ENCODE results near the gene B3GNT3.

Gene B3GNT3

GRCh38 chr19:17802137-17802858, 7.4 kb downstream of the B3GNT3 start:
- no peak for TF ChIP-seq CTCF (IDR thresholded peaks at IDR 0.05; ENCODE audit: borderline replicate concordance, extremely low read depth, low read length, poor library complexity, severe bottlenecking)
- no peak for TF ChIP-seq EZH2 (IDR thresholded peaks at IDR 0.05; ENCODE audit: borderline replicate concordance, low read depth, low read length, severe bottlenecking)
- Histone ChIP-seq H3K79me2 (ENCODE audit: insufficient read depth, low read length) (no peaks in the 10 kb centered on the region), H3K9ac (ENCODE audit: low read depth, low read length) (no peak overlapping the region), H2AFZ (ENCODE audit: low read depth, low read length) (no peak overlapping the region), H3K27me3 (ENCODE audit: insufficient read depth, low read length, poor library complexity) (peaks cover 2% of the 10 kb centered on the region), H3K4me3 (ENCODE audit: low read depth in 1 of 2, low read length in 2 of 2) (no peak overlapping the region), H3K27ac (ENCODE audit: low read length) (no peak overlapping the region), H3K9me3 (ENCODE audit: insufficient read depth, low read length, severe bottlenecking) (no peaks in the 10 kb centered on the region), H3K4me2 (ENCODE audit: insufficient read depth, low read length) (no peak overlapping the region), H3K36me3 (ENCODE audit: insufficient read depth, low read length) (no peaks in the 10 kb centered on the region), H3K4me1 (ENCODE audit: insufficient read depth, low read length) (peaks cover 6% of the 10 kb centered on the region; the same call in 1 of the 2 replicates), H4K20me1 (ENCODE audit: insufficient read depth, low read length) (no peaks in the 10 kb centered on the region)
- DNase-seq = no peak
- no peak for ATAC-seq (ENCODE audit: insufficient read depth, low read depth)

- no peaks in the 10 kb centered on the region for H3K9me3 ChIP-seq (ENCODE audit: insufficient read depth, low read length, severe bottlenecking)
- H3K79me2 ChIP-seq (ENCODE audit: insufficient read depth, low read length) = no peaks in the 10 kb centered on the region
- no peaks in the 10 kb centered on the region for H3K36me3 ChIP-seq (ENCODE audit: insufficient read depth, low read length)
- H4K20me1 ChIP-seq (ENCODE audit: insufficient read depth, low read length) = no peaks in the 10 kb centered on the region
- DNase-seq (peak; percentile 65), ATAC-seq (ENCODE audit: insufficient read depth, low read depth) (peak; percentile 88)
- H3K4me2 ChIP-seq (ENCODE audit: insufficient read depth, low read length) = no peak overlapping the region
- H2AFZ ChIP-seq (ENCODE audit: low read depth, low read length) = no peak overlapping the region
- H3K4me3 ChIP-seq (ENCODE audit: low read depth in 1 of 2, low read length in 2 of 2) = no peak overlapping the region
- no peak overlapping the region for H3K27ac ChIP-seq (ENCODE audit: low read length)
- TF ChIP-seq CTCF (IDR thresholded peaks at IDR 0.05; ENCODE audit: borderline replicate concordance, extremely low read depth, low read length, poor library complexity, severe bottlenecking) = no peak
- no peak for TF ChIP-seq EZH2 (IDR thresholded peaks at IDR 0.05; ENCODE audit: borderline replicate concordance, low read depth, low read length, severe bottlenecking)
- no peak overlapping the region for H3K9ac ChIP-seq (ENCODE audit: low read depth, low read length)
- peaks cover 6% of the 10 kb centered on the region; the same call in 1 of the 2 replicates for H3K4me1 ChIP-seq (ENCODE audit: insufficient read depth, low read length)
- H3K27me3 ChIP-seq (ENCODE audit: insufficient read depth, low read length, poor library complexity) = peaks cover 8% of the 10 kb centered on the region
Measured at GRCh38 chr19:17803264-17803896, 8.4 kb downstream of the B3GNT3 start.

DNA sequence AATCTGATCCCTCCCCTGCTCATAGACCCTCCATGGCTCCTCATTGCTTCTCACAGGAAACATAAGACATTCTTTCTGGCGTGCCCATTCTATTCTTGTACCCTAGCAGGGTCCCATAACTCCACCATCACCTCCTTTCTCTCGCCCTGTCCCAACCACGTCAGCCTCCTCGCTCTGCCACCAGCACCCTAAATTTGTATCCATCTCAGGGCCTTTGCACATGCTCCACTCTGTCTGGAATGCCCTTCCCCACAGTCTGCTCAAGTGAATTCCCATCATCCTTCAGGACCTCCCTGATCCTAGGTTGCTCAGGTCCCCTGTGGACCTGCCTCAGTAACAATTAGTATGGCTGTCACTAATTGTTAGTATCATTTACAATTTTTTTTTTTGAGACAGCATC, 10.5 kb downstream of the B3GNT3 start:
- DNase-seq (no peak), ATAC-seq (ENCODE audit: insufficient read depth, low read depth) (no peak)
- Histone ChIP-seq H3K36me3 (ENCODE audit: insufficient read depth, low read length) (no peaks in the 10 kb centered on the region), H3K9ac (ENCODE audit: low read depth, low read length) (no peak overlapping the region), H3K79me2 (ENCODE audit: insufficient read depth, low read length) (no peaks in the 10 kb centered on the region), H4K20me1 (ENCODE audit: insufficient read depth, low read length) (no peaks in the 10 kb centered on the region), H3K4me3 (ENCODE audit: low read depth in 1 of 2, low read length in 2 of 2) (no peak overlapping the region), H3K4me2 (ENCODE audit: insufficient read depth, low read length) (no peak overlapping the region), H3K27me3 (ENCODE audit: insufficient read depth, low read length, poor library complexity) (peaks cover 10% of the 10 kb centered on the region), H3K27ac (ENCODE audit: low read length) (no peak overlapping the region), H3K9me3 (ENCODE audit: insufficient read depth, low read length, severe bottlenecking) (no peaks in the 10 kb centered on the region), H3K4me1 (ENCODE audit: insufficient read depth, low read length) (peaks cover 6% of the 10 kb centered on the region; the same call in 1 of the 2 replicates), H2AFZ (ENCODE audit: low read depth, low read length) (no peak overlapping the region)
- TF ChIP-seq EZH2 (IDR thresholded peaks at IDR 0.05; ENCODE audit: borderline replicate concordance, low read depth, low read length, severe bottlenecking) (no peak), CTCF (IDR thresholded peaks at IDR 0.05; ENCODE audit: borderline replicate concordance, extremely low read depth, low read length, poor library complexity, severe bottlenecking) (no peak)
